Loucy (cell line): ENCODE data around the gene NXPH2.

Experiments used
- H2AFZ ChIP-seq: fragments of 200-600 bp; sonication (generic); 2 replicates; pipeline ENCODE4 v1.6.0; 2016; ENCODE audit warnings: antibody characterized with exemption, mild to moderate bottlenecking, low read length, moderate library complexity
- H3F3A ChIP-seq: fragments of 200-600 bp; 2 replicates; pipeline ENCODE4 v1.6.0; 2016; ENCODE audit warnings: antibody characterized with exemption, low read depth, mild to moderate bottlenecking
- H3K27me3 ChIP-seq: fragments of 200-600 bp; sonication (generic); 2 replicates; pipeline ENCODE4 v1.6.1; 2014; ENCODE audit warnings: low read length, mild to moderate bottlenecking; ENCODE audit not compliant: insufficient read depth, poor library complexity, severe bottlenecking
- H3K36me3 ChIP-seq: fragments of 200-600 bp; sonication (generic); 2 replicates; pipeline ENCODE4 v1.6.1; 2016; ENCODE audit warnings: low read length; ENCODE audit not compliant: insufficient read depth
- H3K4me1 ChIP-seq: fragments of 200-600 bp; sonication (generic); 2 replicates; pipeline ENCODE4 v1.5.1; 2014; ENCODE audit warnings: low read length, mild to moderate bottlenecking; ENCODE audit not compliant: insufficient read depth, poor library complexity, severe bottlenecking
- H3K4me2 ChIP-seq: fragments of 200-600 bp; sonication (generic); 2 replicates; pipeline ENCODE4 v1.6.0; 2014; ENCODE audit warnings: antibody characterized with exemption, low read length, low read depth, mild to moderate bottlenecking; ENCODE audit not compliant: poor library complexity, severe bottlenecking
- H3K4me3 ChIP-seq: fragments of 200-600 bp; sonication (generic); 2 replicates; pipeline ENCODE4 v1.5.1; 2014; ENCODE audit warnings: low read length, mild to moderate bottlenecking, mixed read lengths; ENCODE audit not compliant: poor library complexity, severe bottlenecking
- H3K79me2 ChIP-seq: fragments of 200-600 bp; sonication (generic); 2 replicates; pipeline ENCODE4 v1.6.1; 2014; ENCODE audit warnings: low read length; ENCODE audit not compliant: insufficient read depth
- H3K9ac ChIP-seq: fragments of 200-600 bp; sonication (generic); 2 replicates; pipeline ENCODE4 v1.6.0; 2014; ENCODE audit warnings: mild to moderate bottlenecking, low read depth, low read length, moderate library complexity; ENCODE audit not compliant: poor library complexity, severe bottlenecking
- H3K9me2 ChIP-seq: fragments of 200-600 bp; sonication (generic); replicated peaks from 2 replicates; pipeline ENCODE4 v1.6.1; 2016; ENCODE audit warnings: low read depth, low read length, mixed read lengths
- H3K9me3 ChIP-seq: fragments of 200-600 bp; sonication (generic); 2 replicates; pipeline ENCODE4 v1.6.1; 2014; ENCODE audit warnings: mild to moderate bottlenecking, antibody characterized with exemption, low read length, low read depth; ENCODE audit not compliant: insufficient read depth
- H4K20me1 ChIP-seq: fragments of 200-600 bp; sonication (generic); 2 replicates; pipeline ENCODE4 v1.6.0; 2014; ENCODE audit warnings: antibody characterized with exemption, low read length, mild to moderate bottlenecking; ENCODE audit not compliant: insufficient read depth, poor library complexity, severe bottlenecking
- EZH2phosphoT487 ChIP-seq: fragments of 200-600 bp; IDR thresholded peaks from 2 replicates; pipeline ENCODE4 v1.6.1; 2018; ENCODE audit warnings: antibody characterized with exemption, mild to moderate bottlenecking, moderate library complexity, borderline replicate concordance
- TF ChIP-seq, protein P1 (sequence below): fragments of 200-600 bp; sonication (generic); conservative IDR thresholded peaks from 2 replicates; pipeline ENCODE4 v1.5.1; 2014; ENCODE audit warnings: mild to moderate bottlenecking, antibody characterized with exemption, low read length

The NXPH2 gene

GRCh38 chr2:138718405-138718804, 61.8 kb downstream of the NXPH2 start:
- Histone ChIP-seq H3K4me3 (no peak overlapping the region), H3K79me2 (no peaks in the 10 kb centered on the region), H3K36me3 (no peaks in the 10 kb centered on the region), H3K4me2 (no peak overlapping the region), H4K20me1 (peaks cover 3% of the 10 kb centered on the region), H3K9ac (no peak overlapping the region), H3K4me1 (no peaks in the 10 kb centered on the region), H3F3A (no peaks in the 10 kb centered on the region), H2AFZ (no peak overlapping the region), H3K27me3 (no peaks in the 10 kb centered on the region), H3K9me3 (no peaks in the 10 kb centered on the region), H3K9me2 (no peaks in the 10 kb centered on the region)
- TF ChIP-seq, protein P1, sequence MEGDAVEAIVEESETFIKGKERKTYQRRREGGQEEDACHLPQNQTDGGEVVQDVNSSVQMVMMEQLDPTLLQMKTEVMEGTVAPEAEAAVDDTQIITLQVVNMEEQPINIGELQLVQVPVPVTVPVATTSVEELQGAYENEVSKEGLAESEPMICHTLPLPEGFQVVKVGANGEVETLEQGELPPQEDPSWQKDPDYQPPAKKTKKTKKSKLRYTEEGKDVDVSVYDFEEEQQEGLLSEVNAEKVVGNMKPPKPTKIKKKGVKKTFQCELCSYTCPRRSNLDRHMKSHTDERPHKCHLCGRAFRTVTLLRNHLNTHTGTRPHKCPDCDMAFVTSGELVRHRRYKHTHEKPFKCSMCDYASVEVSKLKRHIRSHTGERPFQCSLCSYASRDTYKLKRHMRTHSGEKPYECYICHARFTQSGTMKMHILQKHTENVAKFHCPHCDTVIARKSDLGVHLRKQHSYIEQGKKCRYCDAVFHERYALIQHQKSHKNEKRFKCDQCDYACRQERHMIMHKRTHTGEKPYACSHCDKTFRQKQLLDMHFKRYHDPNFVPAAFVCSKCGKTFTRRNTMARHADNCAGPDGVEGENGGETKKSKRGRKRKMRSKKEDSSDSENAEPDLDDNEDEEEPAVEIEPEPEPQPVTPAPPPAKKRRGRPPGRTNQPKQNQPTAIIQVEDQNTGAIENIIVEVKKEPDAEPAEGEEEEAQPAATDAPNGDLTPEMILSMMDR, result no peak
- TF ChIP-seq EZH2phosphoT487, result no peak

DNA sequence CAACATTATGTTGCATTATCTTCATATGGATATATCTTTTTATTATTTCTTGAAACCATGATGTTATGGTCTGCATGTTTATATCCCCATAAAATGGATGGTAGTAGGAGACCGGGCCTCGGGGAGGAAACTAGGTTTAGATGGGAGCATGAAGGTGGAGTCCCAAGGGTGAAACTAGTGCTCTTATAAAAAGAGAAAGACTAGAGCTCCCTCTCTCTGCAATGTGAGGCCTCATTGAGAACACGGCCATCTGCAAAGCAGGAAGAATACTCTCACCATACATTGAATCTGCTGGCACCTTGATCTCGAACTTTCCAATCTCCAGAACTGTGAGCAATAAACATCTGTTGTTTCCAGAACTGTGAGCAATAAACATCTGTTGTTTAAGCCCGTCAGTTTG, 64.0 kb downstream of the NXPH2 start:
- H2AFZ ChIP-seq, result no peak overlapping the region
- TF ChIP-seq, protein P1, result no peak
- TF ChIP-seq EZH2phosphoT487, result no peak

DNA sequence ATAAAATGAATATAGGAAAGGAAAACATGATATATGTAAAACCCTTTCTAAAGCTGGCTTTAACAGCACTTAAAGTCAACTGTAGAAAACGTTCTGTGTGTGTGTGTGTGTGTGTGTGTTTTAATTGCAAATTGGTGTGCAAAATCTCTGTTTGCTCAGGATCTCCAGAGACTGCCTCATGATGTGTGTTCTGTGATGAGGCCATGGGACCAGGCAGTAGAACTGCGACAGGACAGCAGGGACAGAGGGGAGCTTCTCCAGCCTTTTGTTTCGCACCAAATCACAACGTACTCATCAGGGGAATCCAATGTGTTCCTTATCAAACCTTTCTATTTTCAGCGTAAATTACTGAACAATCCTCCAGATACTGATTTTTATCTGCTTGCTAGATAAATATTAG, 66.7 kb downstream of the NXPH2 start:
- H3K4me2 ChIP-seq, result no peak overlapping the region
- no peak overlapping the region for H2AFZ ChIP-seq
- no peaks in the 10 kb centered on the region for H3K27me3 ChIP-seq
- no peak overlapping the region for H3K4me3 ChIP-seq
- no peaks in the 10 kb centered on the region for H3K36me3 ChIP-seq
- TF ChIP-seq, protein P1, result no peak
- H3K9me2 ChIP-seq, result no peaks in the 10 kb centered on the region
- no peaks in the 10 kb centered on the region for H3K9me3 ChIP-seq
- no peaks in the 10 kb centered on the region for H3K4me1 ChIP-seq
- no peaks in the 10 kb centered on the region for H3K79me2 ChIP-seq
- H4K20me1 ChIP-seq, result peaks cover 3% of the 10 kb centered on the region
- no peak overlapping the region for H3K9ac ChIP-seq
- no peaks in the 10 kb centered on the region for H3F3A ChIP-seq

More for the DNA sequence above, 64.0 kb downstream of the NXPH2 start:
- Histone ChIP-seq H3K9ac (no peak overlapping the region), H3K4me1 (no peaks in the 10 kb centered on the region), H3K9me3 (no peaks in the 10 kb centered on the region), H4K20me1 (peaks cover 3% of the 10 kb centered on the region), H3K79me2 (no peaks in the 10 kb centered on the region), H3K4me2 (no peak overlapping the region), H3K4me3 (no peak overlapping the region), H3K27me3 (no peaks in the 10 kb centered on the region), H3K9me2 (no peaks in the 10 kb centered on the region), H3K36me3 (no peaks in the 10 kb centered on the region), H3F3A (no peaks in the 10 kb centered on the region)
